ENCODE results near the gene NCEH1. TPM values are rescaled to one million over a fixed set of nuclear protein-coding genes. Genes with fewer than 3 reads are reported as not detected.

The NCEH1 gene
- polyA plus RNA-seq, 1 of the 3 experiments (the other 2 are of a cell fraction): 7.5 TPM

DNA sequence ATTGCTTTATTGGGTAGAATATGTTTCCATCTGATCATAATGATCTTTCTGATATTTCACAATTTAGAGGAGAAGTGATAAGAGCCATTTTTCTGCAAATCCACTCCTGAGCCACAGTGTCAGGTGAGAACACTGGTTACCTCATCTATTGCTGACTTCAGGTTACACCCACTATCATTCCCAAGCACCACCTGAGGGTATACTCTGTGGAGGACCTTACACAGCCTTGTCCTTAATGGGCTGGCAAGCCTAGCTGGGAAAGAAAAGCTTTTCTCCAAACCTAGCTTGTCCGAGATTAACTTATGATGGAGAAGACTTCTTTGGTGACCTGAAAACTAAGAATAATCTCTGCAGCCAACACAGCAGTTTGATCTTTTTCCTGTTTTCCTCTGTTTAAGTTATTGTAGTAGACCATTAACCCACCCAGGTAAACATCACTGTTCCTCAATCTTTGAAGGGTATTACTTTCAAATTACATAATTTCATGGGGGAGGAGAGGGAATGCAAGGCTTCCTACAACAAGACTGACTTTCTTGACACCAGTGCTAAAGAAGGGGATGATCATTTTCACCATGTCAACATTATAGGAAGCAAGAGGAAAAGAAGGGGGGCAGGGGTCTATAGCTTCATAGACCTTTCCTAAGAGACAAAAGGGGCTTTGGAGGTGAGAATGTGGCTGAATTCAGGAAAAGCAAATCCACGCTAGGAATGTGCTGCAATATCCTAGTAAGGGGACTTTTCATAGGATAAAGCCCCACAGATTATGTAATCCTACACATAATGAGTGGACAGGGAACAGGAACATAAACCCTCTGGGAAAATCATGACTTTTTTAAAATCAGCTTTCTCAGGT, 1.7 kb downstream of the NCEH1 start:
- no peak for TF ChIP-seq RXRA (IDR thresholded peaks at IDR 0.05; ENCODE audit: borderline replicate concordance, low read depth)
- TF ChIP-seq CHD2 (IDR thresholded peaks at IDR 0.05; ENCODE audit: low read length, partially characterized antibody): no peak
- no peak for TF ChIP-seq IRF3 (IDR thresholded peaks at IDR 0.05; ENCODE audit: low read depth, low read length)
- TF ChIP-seq YY1 (IDR thresholded peaks at IDR 0.05; ENCODE audit: low read depth): no peak
- TF ChIP-seq TEAD4 (IDR thresholded peaks at IDR 0.05; ENCODE audit: borderline replicate concordance, insufficient read depth): no peak
- TF ChIP-seq MEF2A (IDR thresholded peaks at IDR 0.05; ENCODE audit: borderline replicate concordance, low read depth): no peak
- TF ChIP-seq, protein P1, sequence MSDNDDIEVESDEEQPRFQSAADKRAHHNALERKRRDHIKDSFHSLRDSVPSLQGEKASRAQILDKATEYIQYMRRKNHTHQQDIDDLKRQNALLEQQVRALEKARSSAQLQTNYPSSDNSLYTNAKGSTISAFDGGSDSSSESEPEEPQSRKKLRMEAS (IDR thresholded peaks at IDR 0.05; ENCODE audit: low read depth): no peak
- no peak for TF ChIP-seq ZBTB33 (IDR thresholded peaks at IDR 0.05; ENCODE audit: borderline replicate concordance, low read depth)
- TF ChIP-seq NFIC (IDR thresholded peaks at IDR 0.05; ENCODE audit: borderline replicate concordance): no peak
- TF ChIP-seq SMC3 (IDR thresholded peaks at IDR 0.05; ENCODE audit: low read depth, low read length): no peak
- no peak for TF ChIP-seq EZH2phosphoT487 (IDR thresholded peaks at IDR 0.05; ENCODE audit: borderline replicate concordance, low read depth)
- no peak for TF ChIP-seq MXI1 (IDR thresholded peaks at IDR 0.05; ENCODE audit: low read depth, low read length)
- TF ChIP-seq NRF1 (IDR thresholded peaks at IDR 0.05; ENCODE audit: low read depth, low read length): no peak
- no peak for TF ChIP-seq TCF12 (IDR thresholded peaks at IDR 0.05)
- TF ChIP-seq JUND (IDR thresholded peaks at IDR 0.05): no peak
- no peak for TF ChIP-seq ELF1 (IDR thresholded peaks at IDR 0.05)
- TF ChIP-seq RAD21 (IDR thresholded peaks at IDR 0.05; ENCODE audit: low read length): no peak
- TF ChIP-seq, protein P2, sequence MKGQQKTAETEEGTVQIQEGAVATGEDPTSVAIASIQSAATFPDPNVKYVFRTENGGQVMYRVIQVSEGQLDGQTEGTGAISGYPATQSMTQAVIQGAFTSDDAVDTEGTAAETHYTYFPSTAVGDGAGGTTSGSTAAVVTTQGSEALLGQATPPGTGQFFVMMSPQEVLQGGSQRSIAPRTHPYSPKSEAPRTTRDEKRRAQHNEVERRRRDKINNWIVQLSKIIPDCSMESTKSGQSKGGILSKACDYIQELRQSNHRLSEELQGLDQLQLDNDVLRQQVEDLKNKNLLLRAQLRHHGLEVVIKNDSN (IDR thresholded peaks at IDR 0.05; ENCODE audit: borderline replicate concordance, low read depth): no peak
- TF ChIP-seq, protein P3, sequence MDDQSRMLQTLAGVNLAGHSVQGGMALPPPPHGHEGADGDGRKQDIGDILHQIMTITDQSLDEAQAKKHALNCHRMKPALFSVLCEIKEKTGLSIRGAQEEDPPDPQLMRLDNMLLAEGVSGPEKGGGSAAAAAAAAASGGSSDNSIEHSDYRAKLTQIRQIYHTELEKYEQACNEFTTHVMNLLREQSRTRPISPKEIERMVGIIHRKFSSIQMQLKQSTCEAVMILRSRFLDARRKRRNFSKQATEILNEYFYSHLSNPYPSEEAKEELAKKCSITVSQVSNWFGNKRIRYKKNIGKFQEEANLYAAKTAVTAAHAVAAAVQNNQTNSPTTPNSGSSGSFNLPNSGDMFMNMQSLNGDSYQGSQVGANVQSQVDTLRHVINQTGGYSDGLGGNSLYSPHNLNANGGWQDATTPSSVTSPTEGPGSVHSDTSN (IDR thresholded peaks at IDR 0.05): no peak
- H2AFZ ChIP-seq (ENCODE audit: low read depth): peak overlapping the region; percentile 89
- peak overlapping the region; percentile 90; the same call in 1 of the 2 replicates for H3K9ac ChIP-seq
- POLR2A ChIA-PET: no interaction called here
- H3K79me2 ChIP-seq (ENCODE audit: insufficient read depth): peaks cover 62% of the 10 kb centered on the region
- H3K4me2 ChIP-seq: peak overlapping the region; percentile 78
- H3F3A ChIP-seq (replicated peaks; ENCODE audit: insufficient read depth): peaks cover 14% of the 10 kb centered on the region
- peaks cover 0 to 7% of the 10 kb centered on the region in 2 experiments; a peak in 2 of 4 replicates for H3K4me1 ChIP-seq (ENCODE audit: control insufficient read depth in 1 of 2, insufficient read depth in 2 of 2, low read depth in 1 of 2, low read length in 1 of 2)
- peak overlapping the region in 1 of 2 experiments; percentile 96; a peak in 2 of 4 replicates for H3K27ac ChIP-seq (ENCODE audit: low read depth in 2 of 2, low read length in 1 of 2)
- H3K9me3 ChIP-seq: no peaks in the 10 kb centered on the region
- H4K20me1 ChIP-seq (ENCODE audit: insufficient read depth): no peaks in the 10 kb centered on the region
- DNase-seq: no peak
- no peaks in the 10 kb centered on the region for H3K27me3 ChIP-seq (ENCODE audit: insufficient read depth)
- H3K36me3 ChIP-seq (replicated peaks in 1 of 2; ENCODE audit: control insufficient read depth in 1 of 2, insufficient read depth in 2 of 2, low read length in 1 of 2): no peaks in the 10 kb centered on the region
- 88% methylated on average over 2 of the region's 2 CpGs for WGBS (ENCODE audit: low lambda C conversion rate)
- CTCF ChIA-PET: interaction anchor here (1.4 to 2.9 kb wide), 3 partner anchors 25 to 42 kb away, joined by 3 to 14 read pairs (median 10); no protein-coding TSS in a partner anchor
- H3K4me3 ChIP-seq (ENCODE audit: low read depth in 2 of 2, low read length in 1 of 2): peak overlapping the region; percentile 91 to 93; a peak in 3 of 4 replicates
- no peaks in the 10 kb centered on the region for H3K9me2 ChIP-seq
